Activated CD8-positive, alpha-beta T cell treated with anti-CD3 and anti-CD28 coated beads for 36 hours (primary cell): ENCODE results near the gene ZNF91. TPM values are rescaled to one million over a fixed set of nuclear protein-coding genes. Genes with fewer than 3 reads are reported as not detected.

ENCODE experiments used
- ATAC-seq: fragments of 200-7000 bp; cut with Tn5 transposase; one replicate; pipeline ENCODE4 v1.10.0; 2021; ENCODE audit warnings: mild to moderate bottlenecking, moderate library complexity
- CTCF ChIA-PET: fragments of 350-600 bp; sonication (Branson Sonifier 250); formaldehyde crosslinking; loops from one replicate; lab custom pipeline; 2021; ENCODE audit warnings: antibody characterized with exemption; lab: Charles Lee
- POLR2A ChIA-PET: fragments of 350-600 bp; sonication (Branson Sonifier 250); formaldehyde crosslinking; loops from one replicate; lab custom pipeline; 2021; ENCODE audit warnings: antibody characterized with exemption; lab: Charles Lee
- DNase-seq: peaks from one replicate; pipeline ENCODE4 v3.0.0-alpha.2; 2020
- H3K27ac Mint-ChIP-seq: one replicate; pipeline ENCODE4 v1.8.0; 2021; ENCODE audit warnings: mild to moderate bottlenecking, mixed read lengths
- H3K27me3 Mint-ChIP-seq: one replicate; pipeline ENCODE4 v1.8.0; 2021; ENCODE audit warnings: mixed read lengths
- H3K36me3 Mint-ChIP-seq: one replicate; pipeline ENCODE4 v1.8.0; 2021; ENCODE audit warnings: low read depth, mixed read lengths
- H3K4me1 Mint-ChIP-seq: one replicate; pipeline ENCODE4 v1.8.0; 2021; ENCODE audit warnings: low read depth, mixed read lengths
- H3K4me3 Mint-ChIP-seq: one replicate; pipeline ENCODE4 v1.8.0; 2021; ENCODE audit warnings: mild to moderate bottlenecking, moderate library complexity, mixed read lengths
- H3K9me3 Mint-ChIP-seq: one replicate; pipeline ENCODE4 v1.8.0; 2021; ENCODE audit warnings: mixed read lengths
- CTCF ChIP-seq: fragments of 200-600 bp; IDR thresholded peaks from one replicate; pipeline ENCODE4 v1.8.0; 2022; ENCODE audit warnings: antibody characterized with exemption, mild to moderate bottlenecking
- intact Hi-C: fragments of 100-400 bp; cut with micrococcal nuclease; formaldehyde crosslinking; loops from one replicate; pipeline ENCODE4 v1.10.0; 2022
- total RNA-seq, 2 experiments: library from RNA; stranded (reverse); gene quantifications; one replicate each; pipeline ENCODE4 v1.2.3, GENCODE V29; 2021

ZNF91 gene
- total RNA-seq, 2 experiments from 2014 or later = 35.8 to 38.2 TPM

- ATAC-seq = no peak
- TF ChIP-seq CTCF = no peak
- no peak for DNase-seq
- ChIA-PET CTCF (no interaction called here), POLR2A (interaction anchor here (1.7 kb wide), 1 partner anchor 117 kb away, joined by 3 read pairs; no protein-coding TSS in a partner anchor)
- intact Hi-C loops = no loop called here
- no peaks in the 10 kb centered on the region for H3K27me3 Mint-ChIP-seq
- peaks cover 50% of the 10 kb centered on the region for H3K4me1 Mint-ChIP-seq
- H3K4me3 Mint-ChIP-seq = no peak overlapping the region
- H3K36me3 Mint-ChIP-seq = peaks cover 76% of the 10 kb centered on the region
- no peak overlapping the region for H3K27ac Mint-ChIP-seq
- peaks cover 31% of the 10 kb centered on the region for H3K9me3 Mint-ChIP-seq
Measured at GRCh38 chr19:23391236-23391635, 4.0 kb downstream of the ZNF91 start.

- Mint-ChIP-seq H3K4me3 (no peak overlapping the region), H3K9me3 (peaks cover 49% of the 10 kb centered on the region), H3K36me3 (peaks cover 89% of the 10 kb centered on the region), H3K27me3 (no peaks in the 10 kb centered on the region), H3K4me1 (peaks cover 28% of the 10 kb centered on the region), H3K27ac (no peak overlapping the region)
- intact Hi-C loops = no loop called here
- no peak for ATAC-seq
- ChIA-PET CTCF (interaction anchor here (3.6 kb wide), 1 partner anchor 10 kb away, joined by 17 read pairs; the partner anchor contains the start of gene ZNF91), POLR2A (interaction anchor here (4.1 kb wide), 1 partner anchor 10 kb away, joined by 18 read pairs; the partner anchor contains the start of gene ZNF91)
- no peak for TF ChIP-seq CTCF
- DNase-seq = no peak
Measured at GRCh38 chr19:23385404-23385803, 9.9 kb downstream of the ZNF91 start.

DNA sequence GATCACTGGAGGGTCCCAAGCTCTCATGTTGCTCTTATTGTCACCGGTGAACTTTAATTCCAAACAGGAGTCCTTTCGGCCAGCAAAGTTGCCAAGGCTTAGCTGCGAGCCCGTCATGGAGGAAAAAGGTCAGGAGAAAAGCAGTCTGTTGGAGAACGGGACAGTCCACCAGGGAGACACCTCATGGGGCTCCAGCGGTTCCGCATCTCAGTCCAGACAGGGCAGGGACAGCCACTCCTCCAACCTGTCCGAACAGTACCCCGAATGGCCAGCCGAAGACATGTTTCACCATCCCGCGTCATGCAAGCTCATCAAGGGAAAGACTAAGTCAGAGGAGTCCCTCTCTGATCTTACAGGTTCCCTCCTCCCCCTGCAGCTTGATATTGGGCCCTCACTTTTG, 10.4 kb downstream of the ZNF91 start:
- Mint-ChIP-seq H3K9me3 (peaks cover 48% of the 10 kb centered on the region), H3K4me1 (peaks cover 29% of the 10 kb centered on the region)
- CTCF ChIA-PET = interaction anchor here (3.6 kb wide), 1 partner anchor 11 kb away, joined by 17 read pairs; the partner anchor contains the start of gene ZNF91

DNA sequence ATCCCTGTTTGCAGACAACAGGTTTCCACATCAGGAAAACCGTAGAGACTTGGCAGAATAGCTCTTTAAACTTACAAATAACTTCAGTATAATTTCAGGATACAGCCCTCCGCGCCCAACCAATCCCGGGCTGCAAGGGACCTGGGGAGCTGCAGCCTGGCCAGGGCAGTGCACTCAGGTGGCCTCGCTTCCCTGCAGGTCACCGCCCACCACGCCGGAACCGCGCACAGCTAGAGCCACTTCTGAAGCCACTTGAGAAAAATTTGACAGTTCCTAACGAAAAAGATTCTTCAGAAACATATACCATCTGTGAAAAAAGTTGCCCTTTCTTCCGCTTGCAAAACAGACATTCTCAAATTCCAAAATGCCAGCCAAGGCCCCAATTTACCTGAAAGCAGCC, 11.1 kb downstream of the ZNF91 start:
- TF ChIP-seq CTCF = no peak
- CTCF ChIA-PET = interaction anchor here (3.6 kb wide), 1 partner anchor 12 kb away, joined by 17 read pairs; the partner anchor contains the start of gene ZNF91
- H3K4me1 Mint-ChIP-seq = peaks cover 29% of the 10 kb centered on the region
- POLR2A ChIA-PET = interaction anchor here (1.2 to 4.1 kb wide), 3 partner anchors 11 to 135 kb away, joined by 3 to 18 read pairs (median 4); partner anchors contain the start of gene ZNF91
- DNase-seq (no peak), ATAC-seq (no peak)
- H3K9me3 Mint-ChIP-seq = peaks cover 46% of the 10 kb centered on the region
- intact Hi-C loops = no loop called here
- H3K36me3 Mint-ChIP-seq = peaks cover 87% of the 10 kb centered on the region
- no peaks in the 10 kb centered on the region for H3K27me3 Mint-ChIP-seq
- no peak overlapping the region for H3K4me3 Mint-ChIP-seq
- no peak overlapping the region for H3K27ac Mint-ChIP-seq

More for the DNA sequence above, 10.4 kb downstream of the ZNF91 start:
- intact Hi-C loops = no loop called here
- DNase-seq = no peak
- Mint-ChIP-seq H3K4me3 (no peak overlapping the region), H3K27ac (no peak overlapping the region), H3K27me3 (no peaks in the 10 kb centered on the region), H3K36me3 (peaks cover 87% of the 10 kb centered on the region)
- POLR2A ChIA-PET = interaction anchor here (1.2 to 4.1 kb wide), 2 partner anchors 10 to 135 kb away, joined by 3 to 18 read pairs; partner anchors contain the start of gene ZNF91
- ATAC-seq = no peak
- TF ChIP-seq CTCF = no peak

- ATAC-seq (no peak), DNase-seq (no peak)
- ChIA-PET CTCF (no interaction called here), POLR2A (interaction anchor here (0.6 to 4.1 kb wide), 3 partner anchors 12 to 329 kb away, joined by 3 to 18 read pairs (median 4); partner anchors contain the start of gene ZNF91)
- intact Hi-C loops = no loop called here
- peaks cover 41% of the 10 kb centered on the region for H3K9me3 Mint-ChIP-seq
- H3K36me3 Mint-ChIP-seq = peaks cover 86% of the 10 kb centered on the region
- H3K27me3 Mint-ChIP-seq = no peaks in the 10 kb centered on the region
- TF ChIP-seq CTCF = no peak
- no peak overlapping the region for H3K4me3 Mint-ChIP-seq
- peaks cover 24% of the 10 kb centered on the region for H3K4me1 Mint-ChIP-seq
- no peak overlapping the region for H3K27ac Mint-ChIP-seq
Measured at GRCh38 chr19:23382955-23383354, 12.3 kb downstream of the ZNF91 start.
